ENCODE measurements around the gene SHMT2. TPM values are rescaled to one million over a fixed set of nuclear protein-coding genes. Genes with fewer than 3 reads are reported as not detected.

The SHMT2 gene
- total and polyA plus RNA-seq, 7 donors: 24.6 to 100 (median 30.0) TPM

- Histone ChIP-seq H3K36me3 (peaks cover 0 to 17% (median 8%) of the 10 kb centered on the region in 4 donors), H3K4me3 (no peak within 1 kb of the TSS), H3K27me3 (peaks cover 0 to 17% (median 4%) of the 10 kb centered on the region in 3 donors), H3K9me3 (no peaks in the 10 kb centered on the region), H3K4me1 (no peaks in the 10 kb centered on the region), H3K27ac (no peak within 1 kb of the TSS)
- 81 to 85% methylated on average over 7 of the region's 7 CpGs for WGBS, 2 donors
- no peak for DNase-seq
- intact Hi-C loops (cut with DNase I): no loop called here
- TF ChIP-seq POLR2AphosphoS5 (IDR thresholded peaks at IDR 0.05) (no peak), EP300 (IDR thresholded peaks at IDR 0.05) (no peak), CTCF (IDR thresholded peaks at IDR 0.05) (no peak), POLR2A (IDR thresholded peaks at IDR 0.05) (no peak)
Observed at GRCh38 chr12:57250956-57251355, 21.4 kb downstream of the SHMT2 start, which contains the start of gene STAC3. TSS of gene STAC3 (minus strand) at chr12:57251187. CDS start at chr12:57249636, 1,551 bp downstream.

- Histone ChIP-seq H3K27ac (no peak overlapping the region), H3K4me1 (peaks cover 0 to 1% (median 0%) of the 10 kb centered on the region in 4 donors), H3K4me3 (no peak overlapping the region), H3K9me3 (no peaks in the 10 kb centered on the region), H3K36me3 (peaks cover 11 to 55% (median 35%) of the 10 kb centered on the region in 4 donors), H3K27me3 (peaks cover 0 to 3% (median 0%) of the 10 kb centered on the region in 3 donors)
- DNase-seq: no peak
- no peak for TF ChIP-seq CTCF (IDR thresholded peaks at IDR 0.05)
- no peak for TF ChIP-seq POLR2A (IDR thresholded peaks at IDR 0.05)
- no peak for TF ChIP-seq POLR2AphosphoS5 (IDR thresholded peaks at IDR 0.05)
- no peak for TF ChIP-seq EP300 (IDR thresholded peaks at IDR 0.05)
- 94 to 95% methylated on average over 14 of the region's 14 CpGs for WGBS, 2 donors
- intact Hi-C loops (cut with DNase I): no loop called here
Observed at GRCh38 chr12:57254506-57255280, 25.2 kb downstream of the SHMT2 start.

GRCh38 chr12:57255916-57256315, 26.4 kb downstream of the SHMT2 start:
- DNase-seq: no peak
- TF ChIP-seq EP300 (IDR thresholded peaks at IDR 0.05): no peak
- no peak for TF ChIP-seq CTCF (IDR thresholded peaks at IDR 0.05)
- no peak for TF ChIP-seq POLR2A (IDR thresholded peaks at IDR 0.05)
- WGBS, 2 donors: 85 to 93% methylated on average over 6 of the region's 6 CpGs
- Histone ChIP-seq H3K9me3 (no peaks in the 10 kb centered on the region), H3K27ac (no peak overlapping the region), H3K4me3 (no peak overlapping the region), H3K36me3 (peaks cover 11 to 67% (median 39%) of the 10 kb centered on the region in 4 donors), H3K27me3 (no peaks in the 10 kb centered on the region), H3K4me1 (peaks cover 0 to 5% (median 0%) of the 10 kb centered on the region in 4 donors)
- intact Hi-C loops (cut with DNase I): no loop called here

- TF ChIP-seq POLR2AphosphoS5 (IDR thresholded peaks at IDR 0.05) (no peak), EP300 (IDR thresholded peaks at IDR 0.05) (no peak), POLR2A (IDR thresholded peaks at IDR 0.05) (no peak), CTCF (IDR thresholded peaks at IDR 0.05) (no peak)
- Histone ChIP-seq H3K36me3 (peaks cover 11 to 88% (median 39%) of the 10 kb centered on the region in 4 donors), H3K27ac (no peak overlapping the region), H3K4me1 (peaks cover 0 to 5% (median 0%) of the 10 kb centered on the region in 4 donors), H3K9me3 (no peaks in the 10 kb centered on the region), H3K4me3 (no peak overlapping the region), H3K27me3 (no peaks in the 10 kb centered on the region)
- intact Hi-C loops (cut with DNase I): no loop called here
- no peak for DNase-seq
- 77 to 88% methylated on average over 6 of the region's 6 CpGs for WGBS, 2 donors
Observed at GRCh38 chr12:57258977-57259970, 29.8 kb downstream of the SHMT2 start.
